GM18526 (cell line): ENCODE data around the gene DPYSL3.

Experiments
- POLR2A ChIP-seq: IDR thresholded peaks from 3 replicates; pipeline ENCODE4 v1.6.1; 2011; ENCODE audit not compliant: insufficient read length; ENCODE audit errors: extremely low read depth

DPYSL3 gene

GRCh38 chr5:147410496-147411358 is 99.1 kb downstream of the DPYSL3 start:
- no peak for TF ChIP-seq POLR2A

GRCh38 chr5:147408980-147409379 is 100.9 kb downstream of the DPYSL3 start:
- TF ChIP-seq POLR2A: no peak

- TF ChIP-seq POLR2A: no peak
Measured at GRCh38 chr5:147407094-147407681, 102.7 kb downstream of the DPYSL3 start.

GRCh38 chr5:147406636-147407035 is 103.2 kb downstream of the DPYSL3 start:
- no peak for TF ChIP-seq POLR2A

GRCh38 chr5:147404706-147405105 is 105.2 kb downstream of the DPYSL3 start:
- no peak for TF ChIP-seq POLR2A

- TF ChIP-seq POLR2A: no peak
Measured at GRCh38 chr5:147403651-147404640, 105.9 kb downstream of the DPYSL3 start.

GRCh38 chr5:147400881-147401280 is 109.0 kb downstream of the DPYSL3 start:
- TF ChIP-seq POLR2A: no peak

- no peak for TF ChIP-seq POLR2A
Measured at GRCh38 chr5:147400126-147400809, 109.6 kb downstream of the DPYSL3 start.

- TF ChIP-seq POLR2A: no peak
Measured at GRCh38 chr5:147398860-147399259, 111.0 kb downstream of the DPYSL3 start.

- TF ChIP-seq POLR2A: no peak
Measured at GRCh38 chr5:147397616-147398015, 112.3 kb downstream of the DPYSL3 start.

GRCh38 chr5:147396070-147396823 is 113.6 kb downstream of the DPYSL3 start:
- TF ChIP-seq POLR2A: no peak

GRCh38 chr5:147393874-147394672 is 115.8 kb downstream of the DPYSL3 start:
- no peak for TF ChIP-seq POLR2A

- TF ChIP-seq POLR2A: no peak
Measured at GRCh38 chr5:147391781-147392180, 118.1 kb downstream of the DPYSL3 start.
